ENCODE data around the gene EFHC1. TPM values are rescaled to one million over a fixed set of nuclear protein-coding genes. Genes with fewer than 3 reads are reported as not detected.

EFHC1 gene
- total and polyA plus RNA-seq, 2 of the 13 experiments (the other 11 are each of a cell fraction or from before 2014, with no cell fraction given): 23.4 to 29.5 TPM

- TF ChIP-seq REPIN1 (CRISPR knock-in tag; IDR thresholded peaks at IDR 0.05; ENCODE audit: borderline replicate concordance, low read depth): peak; percentile 86; the same call in 1 of the 2 replicates
- TF ChIP-seq ZNF749 (CRISPR knock-in tag; IDR thresholded peaks at IDR 0.05; ENCODE audit: borderline replicate concordance): no peak
- no peak for TF ChIP-seq HNRNPL (IDR thresholded peaks at IDR 0.05; ENCODE audit: low read depth, low read length)
- TF ChIP-seq ZBTB42 (CRISPR knock-in tag; IDR thresholded peaks at IDR 0.05): no peak
- TF ChIP-seq THAP8 (CRISPR knock-in tag; IDR thresholded peaks at IDR 0.05; ENCODE audit: borderline replicate concordance): no peak
- TF ChIP-seq KDM3A (CRISPR knock-in tag; IDR thresholded peaks at IDR 0.05; ENCODE audit: low read depth): no peak
- peak; percentile 100 for TF ChIP-seq CEBPB (IDR thresholded peaks at IDR 0.05; ENCODE audit: borderline replicate concordance, low read depth, low read length)
- TF ChIP-seq NFRKB (IDR thresholded peaks at IDR 0.05): no peak
- TF ChIP-seq KAT2B (IDR thresholded peaks at IDR 0.05; ENCODE audit: borderline replicate concordance, low read depth, low read length): no peak
- no peak; the same call in 1 of the 2 replicates for TF ChIP-seq CSRNP1 (CRISPR knock-in tag; IDR thresholded peaks at IDR 0.05)
- no peak for TF ChIP-seq ZNF660 (CRISPR knock-in tag; IDR thresholded peaks at IDR 0.05; ENCODE audit: borderline replicate concordance, low read depth)
- TF ChIP-seq ARID2 (CRISPR knock-in tag; IDR thresholded peaks at IDR 0.05; ENCODE audit: borderline replicate concordance): no peak
- no peak for TF ChIP-seq ZNF180 (CRISPR knock-in tag; IDR thresholded peaks at IDR 0.05; ENCODE audit: borderline replicate concordance, low read depth)
- TF ChIP-seq WIZ (CRISPR knock-in tag; IDR thresholded peaks at IDR 0.05): no peak
- no peak; the same call in 1 of the 2 replicates for TF ChIP-seq IRX3 (CRISPR knock-in tag; IDR thresholded peaks at IDR 0.05; ENCODE audit: borderline replicate concordance, low read depth)
- TF ChIP-seq ZNF367 (CRISPR knock-in tag; IDR thresholded peaks at IDR 0.05; ENCODE audit: borderline replicate concordance): no peak
- no peak; the same call in 1 of the 2 replicates for TF ChIP-seq KAT7 (CRISPR knock-in tag; IDR thresholded peaks at IDR 0.05; ENCODE audit: borderline replicate concordance)
- TF ChIP-seq ZNF20 (CRISPR knock-in tag; IDR thresholded peaks at IDR 0.05): no peak
- TF ChIP-seq TAF1 (CRISPR knock-in tag; IDR thresholded peaks at IDR 0.05): no peak
- no peak for TF ChIP-seq ZNF253 (CRISPR knock-in tag; IDR thresholded peaks at IDR 0.05; ENCODE audit: borderline replicate concordance)
- TF ChIP-seq PBX3 (CRISPR knock-in tag; IDR thresholded peaks at IDR 0.05; ENCODE audit: borderline replicate concordance): no peak
- TF ChIP-seq RBM39 (IDR thresholded peaks at IDR 0.05; ENCODE audit: low read depth, low read length, poor library complexity, severe bottlenecking): no peak
- no peak for TF ChIP-seq TOPORS (CRISPR knock-in tag; IDR thresholded peaks at IDR 0.05)
- peak; percentile 93 for TF ChIP-seq ZBTB25 (CRISPR knock-in tag; IDR thresholded peaks at IDR 0.05)
- TF ChIP-seq ZC3H13 (CRISPR knock-in tag; IDR thresholded peaks at IDR 0.05): no peak
- no peak for TF ChIP-seq ZNF333 (CRISPR knock-in tag; IDR thresholded peaks at IDR 0.05; ENCODE audit: borderline replicate concordance)
- 0 out of 2 replicates have a peak, but pooled peaks have one; percentile 32 for TF ChIP-seq ZNF232 (CRISPR knock-in tag; IDR thresholded peaks at IDR 0.05; ENCODE audit: borderline replicate concordance)
Measured at GRCh38 chr6:52371656-52372191, 48.4 kb upstream of the EFHC1 start (continued).
